GM18505 (cell line): Measurements from ENCODE around the gene TIMM10B.
"Not testable (repeated sequence)": the region's sequence is repeated elsewhere in the genome, so short reads cannot be mapped to it uniquely, and the experiment has no call there.

Experiments
- ATAC-seq: cut with Tn5 transposase; IDR thresholded peaks from one replicate; pipeline ENCODE4 v1.9.1; 2021; ENCODE audit not compliant: unreplicated experiment
- POLR2A ChIP-seq: IDR thresholded peaks from 4 replicates; pipeline ENCODE4 v1.6.1; 2011; ENCODE audit warnings: borderline replicate concordance; ENCODE audit not compliant: insufficient read depth, insufficient read length; ENCODE audit errors: extremely low read depth

TIMM10B gene

GRCh38 chr11:6498544-6498943 is 17.2 kb downstream of the TIMM10B start:
- TF ChIP-seq POLR2A = no peak
- ATAC-seq = no peak

GRCh38 chr11:6502382-6502781 is 21.1 kb downstream of the TIMM10B start:
- no peak for ATAC-seq
- no peak for TF ChIP-seq POLR2A

GRCh38 chr11:6504166-6504565 is 22.9 kb downstream of the TIMM10B start:
- TF ChIP-seq POLR2A = no peak
- no peak for ATAC-seq

- TF ChIP-seq POLR2A = no peak
- ATAC-seq = no peak
Measured at GRCh38 chr11:6505577-6506240, 24.4 kb downstream of the TIMM10B start.

GRCh38 chr11:6516865-6517264 is 35.6 kb downstream of the TIMM10B start:
- TF ChIP-seq POLR2A = no peak
- no peak for ATAC-seq

GRCh38 chr11:6520265-6520664 is 39.0 kb downstream of the TIMM10B start:
- no peak for TF ChIP-seq POLR2A
- no peak for ATAC-seq

GRCh38 chr11:6521946-6522345 is 40.6 kb downstream of the TIMM10B start:
- not testable (repeated sequence) for ATAC-seq

- ATAC-seq = no peak
- no peak for TF ChIP-seq POLR2A
Measured at GRCh38 chr11:6523253-6523652, 42.0 kb downstream of the TIMM10B start.

GRCh38 chr11:6526411-6527135 is 45.3 kb downstream of the TIMM10B start:
- no peak for TF ChIP-seq POLR2A
- no peak for ATAC-seq

- TF ChIP-seq POLR2A = no peak
- ATAC-seq = no peak
Measured at GRCh38 chr11:6529266-6529665, 48.0 kb downstream of the TIMM10B start.

- no peak for TF ChIP-seq POLR2A
- ATAC-seq = no peak
Measured at GRCh38 chr11:6530848-6531247, 49.5 kb downstream of the TIMM10B start.

GRCh38 chr11:6531267-6531752 is 50.0 kb downstream of the TIMM10B start:
- no peak for ATAC-seq
- no peak for TF ChIP-seq POLR2A
